ENCODE data around the gene DMRTC2. TPM values are rescaled to one million over a fixed set of nuclear protein-coding genes. Genes with fewer than 3 reads are reported as not detected.
A peak's percentile ranks its signal among the peaks of the same experiment; 100 is the strongest.
"Not testable (repeated sequence)": the region's sequence is repeated elsewhere in the genome, so short reads cannot be mapped to it uniquely, and the experiment has no call there.

DMRTC2 gene
- total RNA-seq, 1 experiment from 2014 or later: not detected

DNA sequence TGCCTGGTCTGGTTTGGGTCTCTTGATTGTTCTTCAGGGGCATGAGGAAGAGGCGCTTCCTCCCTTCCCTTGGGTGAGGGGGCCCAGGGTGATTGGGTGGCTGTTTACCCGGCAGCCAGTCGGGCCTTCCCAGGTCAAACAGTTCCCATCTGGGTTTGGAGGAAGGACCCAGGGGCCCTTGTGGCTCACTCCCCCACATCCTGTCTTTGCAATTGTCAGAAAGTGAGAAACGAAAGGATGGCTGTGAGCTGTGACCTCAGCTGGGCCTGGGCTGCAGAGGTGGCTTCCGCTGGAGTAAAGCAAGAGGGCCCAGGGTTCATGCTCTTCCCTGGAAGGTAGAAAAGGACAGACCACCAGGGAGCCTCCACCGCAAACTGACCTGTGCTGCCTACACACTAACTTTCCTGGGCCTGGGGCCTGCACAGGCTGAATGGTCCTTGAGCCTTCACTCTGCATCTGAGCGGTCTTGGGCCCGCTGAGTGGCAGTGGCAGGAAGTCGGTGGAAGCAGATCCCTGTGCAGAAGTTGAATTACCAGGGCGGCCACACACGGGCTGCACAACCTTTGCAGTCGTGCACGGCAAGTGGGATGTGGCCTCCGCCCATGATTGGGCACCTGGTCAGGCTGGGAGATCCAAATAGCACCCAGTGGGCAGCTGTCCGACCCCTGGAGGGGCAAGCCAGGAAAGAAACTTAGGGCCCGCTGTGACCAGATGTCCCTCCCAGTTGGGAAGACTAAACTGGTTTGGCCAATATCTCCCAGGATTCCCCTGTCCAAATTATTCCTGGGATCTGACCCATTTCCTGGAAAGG, 26.9 kb downstream of the DMRTC2 start:
- Mint-ChIP-seq H3K9me3 (ENCODE audit: unreplicated experiment) (no peaks in the 10 kb centered on the region), H3K36me3 (ENCODE audit: insufficient read depth, unreplicated experiment) (peaks cover 76% of the 10 kb centered on the region), H3K4me1 (ENCODE audit: insufficient read depth, unreplicated experiment) (peaks cover 8% of the 10 kb centered on the region), H3K4me3 (ENCODE audit: unreplicated experiment) (peak overlapping the region; percentile 28), H3K27ac (ENCODE audit: low read depth, unreplicated experiment) (no peak overlapping the region), H3K27me3 (ENCODE audit: insufficient read depth, unreplicated experiment) (no peaks in the 10 kb centered on the region)
- POLR2A ChIA-PET: interaction anchor here (0.6 to 9.5 kb wide), 6 partner anchors 10 to 1251 kb away, joined by 3 to 134 read pairs (median 9); partner anchors contain the start of genes ARHGEF1 and RPS19
- peak; percentile 25 for DNase-seq (ENCODE audit: unreplicated experiment)
- BruUV-seq (replicated peaks): no TSS peak
- TF ChIP-seq, protein P1, sequence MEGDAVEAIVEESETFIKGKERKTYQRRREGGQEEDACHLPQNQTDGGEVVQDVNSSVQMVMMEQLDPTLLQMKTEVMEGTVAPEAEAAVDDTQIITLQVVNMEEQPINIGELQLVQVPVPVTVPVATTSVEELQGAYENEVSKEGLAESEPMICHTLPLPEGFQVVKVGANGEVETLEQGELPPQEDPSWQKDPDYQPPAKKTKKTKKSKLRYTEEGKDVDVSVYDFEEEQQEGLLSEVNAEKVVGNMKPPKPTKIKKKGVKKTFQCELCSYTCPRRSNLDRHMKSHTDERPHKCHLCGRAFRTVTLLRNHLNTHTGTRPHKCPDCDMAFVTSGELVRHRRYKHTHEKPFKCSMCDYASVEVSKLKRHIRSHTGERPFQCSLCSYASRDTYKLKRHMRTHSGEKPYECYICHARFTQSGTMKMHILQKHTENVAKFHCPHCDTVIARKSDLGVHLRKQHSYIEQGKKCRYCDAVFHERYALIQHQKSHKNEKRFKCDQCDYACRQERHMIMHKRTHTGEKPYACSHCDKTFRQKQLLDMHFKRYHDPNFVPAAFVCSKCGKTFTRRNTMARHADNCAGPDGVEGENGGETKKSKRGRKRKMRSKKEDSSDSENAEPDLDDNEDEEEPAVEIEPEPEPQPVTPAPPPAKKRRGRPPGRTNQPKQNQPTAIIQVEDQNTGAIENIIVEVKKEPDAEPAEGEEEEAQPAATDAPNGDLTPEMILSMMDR (IDR thresholded peaks at IDR 0.05; ENCODE audit: unreplicated experiment): no peak
- intact Hi-C loops (cut with micrococcal nuclease): no loop called here
- CTCF ChIA-PET: interaction anchor here (0.7 to 4.8 kb wide), 4 partner anchors 10 to 79 kb away, joined by 3 to 32 read pairs (median 4); partner anchors contain the start of gene RPS19

DNA sequence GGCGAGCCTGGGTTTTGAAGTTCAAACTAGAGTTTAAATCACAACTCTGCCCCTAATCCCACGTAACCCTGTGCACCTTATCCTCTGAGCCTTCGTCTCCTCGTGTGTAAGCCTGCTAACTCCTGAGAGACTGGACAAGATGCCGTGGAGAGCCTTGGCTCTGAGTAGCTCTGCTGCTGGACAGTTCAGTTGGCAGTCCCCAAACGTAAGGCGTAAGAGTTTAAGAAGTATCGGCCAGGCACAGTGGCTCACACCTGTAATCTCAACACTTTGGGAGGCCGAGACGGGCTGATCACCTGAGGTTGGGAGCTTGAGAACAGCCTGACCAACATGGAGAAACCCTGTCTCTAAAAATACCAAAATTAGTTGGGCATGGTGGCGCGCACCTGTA, 27.5 kb downstream of the DMRTC2 start:
- Mint-ChIP-seq H3K27me3 (ENCODE audit: insufficient read depth, unreplicated experiment) (no peaks in the 10 kb centered on the region), H3K4me1 (ENCODE audit: insufficient read depth, unreplicated experiment) (peaks cover 8% of the 10 kb centered on the region), H3K4me3 (ENCODE audit: unreplicated experiment) (peak overlapping the region; percentile 28), H3K36me3 (ENCODE audit: insufficient read depth, unreplicated experiment) (peaks cover 70% of the 10 kb centered on the region), H3K27ac (ENCODE audit: low read depth, unreplicated experiment) (no peak overlapping the region), H3K9me3 (ENCODE audit: unreplicated experiment) (no peaks in the 10 kb centered on the region)
- ChIA-PET CTCF (interaction anchor here (0.7 to 4.8 kb wide), 7 partner anchors 8 to 85 kb away, joined by 3 to 32 read pairs (median 3); partner anchors contain the start of gene RPS19), POLR2A (interaction anchor here (0.7 to 9.5 kb wide), 7 partner anchors 11 to 1226 kb away, joined by 3 to 134 read pairs (median 6); partner anchors contain the start of genes ARHGEF1, RPS19 and ZNF574)
- TF ChIP-seq, protein P1 (IDR thresholded peaks at IDR 0.05; ENCODE audit: unreplicated experiment): no peak
- intact Hi-C loops (cut with micrococcal nuclease): no loop called here
- peak; percentile 32 for DNase-seq (ENCODE audit: unreplicated experiment)
- BruUV-seq (replicated peaks): no TSS peak

DNA sequence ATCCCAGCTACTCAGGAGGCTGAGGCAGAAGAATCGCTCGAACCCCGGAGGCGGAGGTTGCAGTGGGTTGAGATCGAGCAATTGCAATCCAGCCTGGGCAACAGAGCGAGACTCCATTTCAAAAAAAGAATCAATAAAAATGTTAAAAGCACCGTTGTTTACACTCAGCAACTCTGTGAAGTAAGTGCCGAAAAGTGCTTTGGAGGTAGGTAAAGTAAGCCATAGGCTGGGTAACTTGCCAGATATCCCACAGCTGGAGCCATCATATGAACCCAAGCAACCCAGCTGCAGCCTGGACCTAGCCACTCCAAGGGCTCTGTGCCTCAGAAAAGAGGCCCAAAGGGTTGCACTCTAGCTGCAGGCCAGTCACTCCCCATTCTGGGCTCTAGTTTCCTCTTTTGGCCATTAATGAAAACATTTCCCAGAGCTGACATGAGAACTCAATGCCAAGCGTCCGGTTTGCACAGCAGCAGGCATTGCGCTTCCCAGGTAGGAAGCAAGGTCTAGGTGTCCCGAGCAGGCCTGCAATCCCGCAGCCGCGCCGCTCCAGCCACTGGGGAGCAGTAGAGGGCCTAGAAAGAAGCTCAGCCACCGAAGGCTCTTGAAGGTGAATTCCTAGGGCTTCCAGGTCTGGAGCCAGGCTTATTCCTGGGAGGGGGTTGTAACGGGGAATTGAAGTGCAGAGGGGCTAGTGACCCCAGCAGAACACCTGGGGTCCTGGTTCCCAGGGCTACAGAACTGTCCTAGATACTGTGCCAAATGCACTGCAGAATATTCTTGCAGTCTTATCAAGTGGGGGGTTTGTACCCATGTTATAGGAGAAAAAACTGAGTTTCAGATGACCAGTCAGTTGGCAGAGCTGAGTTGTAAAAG, 28.2 kb downstream of the DMRTC2 start:
- POLR2A ChIA-PET: interaction anchor here (0.7 to 9.5 kb wide), 8 partner anchors 11 to 1227 kb away, joined by 3 to 134 read pairs (median 6); partner anchors contain the start of genes ARHGEF1, RPS19 and ZNF574

DNA sequence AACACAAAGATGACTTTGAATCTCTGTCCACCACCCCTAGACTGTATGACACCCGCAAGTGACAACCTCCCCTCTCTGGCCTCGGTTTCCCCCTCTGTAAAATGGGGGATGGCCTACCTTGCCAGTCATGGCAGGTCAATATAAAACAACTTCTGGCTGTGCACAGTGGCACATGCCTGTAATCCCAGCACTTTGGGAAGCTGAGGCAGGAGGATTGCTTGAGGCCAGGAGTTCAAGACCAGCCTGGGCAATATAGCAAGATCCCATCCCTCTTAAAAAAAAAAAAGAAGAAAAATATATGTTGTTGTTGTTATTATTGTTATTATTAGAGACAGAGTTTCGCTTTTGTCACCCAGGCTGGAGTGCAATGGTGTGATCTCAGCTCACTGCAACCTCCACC, 31.1 kb downstream of the DMRTC2 start:
- DNase-seq (ENCODE audit: unreplicated experiment); H3K4me3 Mint-ChIP-seq (ENCODE audit: unreplicated experiment); CTCF ChIA-PET; H3K27me3 Mint-ChIP-seq (ENCODE audit: insufficient read depth, unreplicated experiment); H3K9me3 Mint-ChIP-seq (ENCODE audit: unreplicated experiment); H3K27ac Mint-ChIP-seq (ENCODE audit: low read depth, unreplicated experiment); H3K4me1 Mint-ChIP-seq (ENCODE audit: insufficient read depth, unreplicated experiment); intact Hi-C loops (cut with micrococcal nuclease); BruUV-seq (replicated peaks): not testable (repeated sequence)
- peaks cover 34% of the 10 kb centered on the region for H3K36me3 Mint-ChIP-seq (ENCODE audit: insufficient read depth, unreplicated experiment)
- POLR2A ChIA-PET: interaction anchor here (0.6 to 9.5 kb wide), 2 partner anchors 14 to 26 kb away, joined by 5 to 134 read pairs; partner anchors contain the start of gene RPS19

More for the DNA sequence above, 28.2 kb downstream of the DMRTC2 start:
- H3K27ac Mint-ChIP-seq (ENCODE audit: low read depth, unreplicated experiment): no peak overlapping the region
- TF ChIP-seq, protein P1 (IDR thresholded peaks at IDR 0.05; ENCODE audit: unreplicated experiment): peak; percentile 51
- peak; percentile 87 for DNase-seq (ENCODE audit: unreplicated experiment)
- CTCF ChIA-PET: interaction anchor here (0.6 to 4.8 kb wide), 16 partner anchors 9 to 1575 kb away, joined by 3 to 32 read pairs (median 3); partner anchors contain the start of genes ARHGEF1 and RPS19
- H3K4me1 Mint-ChIP-seq (ENCODE audit: insufficient read depth, unreplicated experiment): peaks cover 3% of the 10 kb centered on the region
- H3K4me3 Mint-ChIP-seq (ENCODE audit: unreplicated experiment): peak overlapping the region; percentile 28
- H3K9me3 Mint-ChIP-seq (ENCODE audit: unreplicated experiment): no peaks in the 10 kb centered on the region
- intact Hi-C loops (cut with micrococcal nuclease): loop anchor here (1.0 kb wide), 1 partner anchor 78 kb away; no protein-coding TSS in a partner anchor
- H3K36me3 Mint-ChIP-seq (ENCODE audit: insufficient read depth, unreplicated experiment): peaks cover 63% of the 10 kb centered on the region
- H3K27me3 Mint-ChIP-seq (ENCODE audit: insufficient read depth, unreplicated experiment): no peaks in the 10 kb centered on the region
- TSS peak; percentile 16 for BruUV-seq (replicated peaks)
